ENCODE measurements around the gene PPCDC.

DNA sequence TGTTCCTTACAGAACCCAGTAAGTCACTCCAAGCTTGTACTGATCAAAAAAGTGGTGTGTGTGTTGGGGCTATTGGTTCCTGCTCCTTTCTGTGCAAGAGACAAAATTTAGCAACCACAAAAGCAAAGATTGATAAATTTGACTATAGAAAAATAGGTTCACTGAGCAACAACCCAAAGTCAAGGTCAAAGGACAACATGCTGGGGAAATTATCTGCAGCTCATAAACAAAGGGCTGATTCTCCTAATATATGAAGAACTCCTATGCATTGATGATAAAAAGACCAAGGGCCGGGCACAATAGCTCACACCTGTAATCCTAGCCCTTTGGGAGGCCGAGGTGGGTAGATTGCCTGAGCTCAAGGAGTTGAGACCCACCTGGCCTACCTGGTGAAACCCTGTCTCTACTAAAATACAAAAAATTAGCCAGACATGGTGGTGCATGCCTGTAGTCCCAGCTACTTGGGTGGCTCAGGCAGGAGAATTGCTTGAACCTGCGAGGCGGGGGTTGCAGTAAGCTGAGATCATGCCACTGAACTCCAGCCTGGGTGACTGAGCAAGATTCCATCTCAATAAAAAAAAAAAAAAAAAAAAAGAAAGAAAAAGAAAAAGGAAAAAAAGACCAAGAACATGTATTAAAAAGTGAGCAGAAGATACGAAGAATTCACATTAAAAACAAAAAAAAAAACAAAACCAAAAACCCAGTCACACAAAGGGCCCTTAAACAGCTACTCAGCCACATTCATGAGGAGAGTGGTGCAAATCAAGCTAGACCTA is 29.8 kb downstream of the PPCDC start:
- TF ChIP-seq, protein P1, sequence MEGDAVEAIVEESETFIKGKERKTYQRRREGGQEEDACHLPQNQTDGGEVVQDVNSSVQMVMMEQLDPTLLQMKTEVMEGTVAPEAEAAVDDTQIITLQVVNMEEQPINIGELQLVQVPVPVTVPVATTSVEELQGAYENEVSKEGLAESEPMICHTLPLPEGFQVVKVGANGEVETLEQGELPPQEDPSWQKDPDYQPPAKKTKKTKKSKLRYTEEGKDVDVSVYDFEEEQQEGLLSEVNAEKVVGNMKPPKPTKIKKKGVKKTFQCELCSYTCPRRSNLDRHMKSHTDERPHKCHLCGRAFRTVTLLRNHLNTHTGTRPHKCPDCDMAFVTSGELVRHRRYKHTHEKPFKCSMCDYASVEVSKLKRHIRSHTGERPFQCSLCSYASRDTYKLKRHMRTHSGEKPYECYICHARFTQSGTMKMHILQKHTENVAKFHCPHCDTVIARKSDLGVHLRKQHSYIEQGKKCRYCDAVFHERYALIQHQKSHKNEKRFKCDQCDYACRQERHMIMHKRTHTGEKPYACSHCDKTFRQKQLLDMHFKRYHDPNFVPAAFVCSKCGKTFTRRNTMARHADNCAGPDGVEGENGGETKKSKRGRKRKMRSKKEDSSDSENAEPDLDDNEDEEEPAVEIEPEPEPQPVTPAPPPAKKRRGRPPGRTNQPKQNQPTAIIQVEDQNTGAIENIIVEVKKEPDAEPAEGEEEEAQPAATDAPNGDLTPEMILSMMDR (conservative IDR thresholded peaks at IDR 0.05; ENCODE audit: low read length) = no peak
- no peak for TF ChIP-seq EZH2phosphoT487 (IDR thresholded peaks at IDR 0.05; ENCODE audit: borderline replicate concordance)
